HEK293 (cell line): Measurements from ENCODE around the gene MAN1C1.

Experiments used
- CTCF ChIA-PET: fragments of 350-600 bp; formaldehyde crosslinking; extraction: SDS; loops from one replicate; lab custom pipeline; 2021; ENCODE audit warnings: antibody characterized with exemption; lab: Yijun Ruan, JAX
- POLR2A ChIA-PET: fragments of 300-600 bp; formaldehyde crosslinking; extraction: SDS; loops from one replicate; lab custom pipeline; 2020; ENCODE audit warnings: antibody characterized with exemption, inconsistent platforms; lab: Yijun Ruan, JAX
- H3K27ac ChIP-seq: fragments of 200-500 bp; sonication (Bioruptor generic); 2 replicates; pipeline ENCODE4 v1.5.1; 2014; ENCODE audit warnings: low read depth, low read length, control low read depth, inconsistent platforms; ENCODE audit errors: extremely low read depth
- H3K36me3 ChIP-seq, 2 experiments: fragments of 200-500 bp in 1 of 2; sonication (Bioruptor generic) in 1 of 2; 1 replicate in 1 of 2; 2 replicates in 1 of 2; pipeline ENCODE4 v1.5.1; 2014 to 2017; ENCODE audit warnings: inconsistent platforms in 2 of 2, low read length in 2 of 2; ENCODE audit not compliant: control insufficient read depth in 2 of 2, insufficient read depth in 1 of 2
- H3K4me1 ChIP-seq: fragments of 200-500 bp; sonication (Bioruptor generic); 2 replicates; pipeline ENCODE4 v1.5.1; 2014; ENCODE audit warnings: mild to moderate bottlenecking, low read length, inconsistent platforms; ENCODE audit not compliant: control insufficient read depth, insufficient read depth
- H3K4me3 ChIP-seq: 2 replicates; pipeline ENCODE4 v1.5.1; 2011; ENCODE audit warnings: low read depth, mild to moderate bottlenecking, control low read depth, low read length, moderate library complexity
- H3K9me3 ChIP-seq: fragments of 200-500 bp; sonication (Bioruptor generic); 2 replicates; pipeline ENCODE4 v1.5.1; 2014; ENCODE audit warnings: low read depth, low read length, inconsistent platforms; ENCODE audit not compliant: control insufficient read depth, insufficient read depth
- FEZF1 ChIP-seq: fragments of 450-650 bp; formaldehyde crosslinking; IDR thresholded peaks from 2 replicates; pipeline ENCODE4 v1.5.1; 2016; ENCODE audit warnings: missing biosample characterization, missing genetic modification characterization
- GFI1B ChIP-seq: fragments of 450-650 bp; formaldehyde crosslinking; IDR thresholded peaks from 2 replicates; pipeline ENCODE4 v1.5.1; 2016; ENCODE audit warnings: missing biosample characterization, missing genetic modification characterization
- SALL2 ChIP-seq: fragments of 450-650 bp; formaldehyde crosslinking; IDR thresholded peaks from 2 replicates; pipeline ENCODE4 v1.5.0; 2017; ENCODE audit warnings: missing biosample characterization, mild to moderate bottlenecking, missing genetic modification characterization, borderline replicate concordance
- TCF7L2 ChIP-seq: IDR thresholded peaks from 2 replicates; pipeline ENCODE4 v1.6.1; 2011; ENCODE audit warnings: low read depth, mild to moderate bottlenecking, inconsistent platforms, low read length, moderate library complexity, borderline replicate concordance
- TSHZ1 ChIP-seq: fragments of 450-650 bp; formaldehyde crosslinking; IDR thresholded peaks from 2 replicates; pipeline ENCODE4 v1.5.1; 2016; ENCODE audit warnings: missing biosample characterization, missing genetic modification characterization, borderline replicate concordance
- ZBTB11 ChIP-seq: fragments of 450-650 bp; formaldehyde crosslinking; conservative IDR thresholded peaks from 2 replicates; pipeline ENCODE4 v1.5.1; 2016; ENCODE audit warnings: low read depth, missing biosample characterization, missing genetic modification characterization
- ZFHX2 ChIP-seq: fragments of 450-650 bp; formaldehyde crosslinking; conservative IDR thresholded peaks from 2 replicates; pipeline ENCODE4 v1.5.1; 2016; ENCODE audit warnings: missing biosample characterization, missing genetic modification characterization
- ZNF169 ChIP-seq: fragments of 450-650 bp; formaldehyde crosslinking; IDR thresholded peaks from 2 replicates; pipeline ENCODE4 v1.5.1; 2016; ENCODE audit warnings: missing biosample characterization, missing genetic modification characterization
- ZNF175 ChIP-seq: fragments of 450-650 bp; formaldehyde crosslinking; IDR thresholded peaks from 2 replicates; pipeline ENCODE4 v1.5.1; 2016; ENCODE audit warnings: missing biosample characterization, missing genetic modification characterization
- ZNF19 ChIP-seq: fragments of 450-650 bp; formaldehyde crosslinking; IDR thresholded peaks from 2 replicates; pipeline ENCODE4; 2016; ENCODE audit warnings: missing biosample characterization, missing genetic modification characterization, low read depth
- ZNF24 ChIP-seq: fragments of 450-650 bp; formaldehyde crosslinking; IDR thresholded peaks from 2 replicates; pipeline ENCODE4 v1.5.1; 2016; ENCODE audit warnings: missing biosample characterization, missing genetic modification characterization
- ZNF292 ChIP-seq: fragments of 450-650 bp; formaldehyde crosslinking; IDR thresholded peaks from 2 replicates; pipeline ENCODE4 v1.5.1; 2016; ENCODE audit warnings: low read depth, missing biosample characterization, missing genetic modification characterization, borderline replicate concordance
- ZNF302 ChIP-seq: fragments of 450-650 bp; formaldehyde crosslinking; IDR thresholded peaks from 2 replicates; pipeline ENCODE4 v1.5.1; 2016; ENCODE audit warnings: missing biosample characterization, missing genetic modification characterization, low read depth
- ZNF335 ChIP-seq: fragments of 450-650 bp; formaldehyde crosslinking; conservative IDR thresholded peaks from 2 replicates; pipeline ENCODE4 v1.5.1; 2016; ENCODE audit warnings: missing biosample characterization, missing genetic modification characterization
- ZNF513 ChIP-seq: fragments of 450-650 bp; IDR thresholded peaks from 2 replicates; pipeline ENCODE4 v1.5.1; 2018; ENCODE audit warnings: missing biosample characterization, missing genetic modification characterization
- ZNF548 ChIP-seq: fragments of 450-650 bp; formaldehyde crosslinking; IDR thresholded peaks from 2 replicates; pipeline ENCODE4 v1.5.1; 2016; ENCODE audit warnings: missing biosample characterization, missing genetic modification characterization
- ZNF610 ChIP-seq: fragments of 450-650 bp; formaldehyde crosslinking; IDR thresholded peaks from 2 replicates; pipeline ENCODE4 v1.5.1; 2016; ENCODE audit warnings: missing biosample characterization, missing genetic modification characterization, borderline replicate concordance
- ZNF629 ChIP-seq: fragments of 450-650 bp; formaldehyde crosslinking; IDR thresholded peaks from 2 replicates; pipeline ENCODE4 v1.5.1; 2017; ENCODE audit warnings: missing biosample characterization, missing genetic modification characterization
- ZSCAN5A ChIP-seq: fragments of 450-650 bp; formaldehyde crosslinking; IDR thresholded peaks from 2 replicates; pipeline ENCODE4 v1.5.1; 2016; ENCODE audit warnings: missing biosample characterization, missing genetic modification characterization
- TF ChIP-seq, protein P1 (sequence below): fragments of 450-650 bp; formaldehyde crosslinking; IDR thresholded peaks from 2 replicates; pipeline ENCODE4 v1.5.1; 2016; ENCODE audit warnings: missing biosample characterization, missing genetic modification characterization

Gene MAN1C1

GRCh38 chr1:25694167-25695007, 77.8 kb downstream of the MAN1C1 start (continued):
- TF ChIP-seq SALL2 (tag by site-specific recombination) = no peak
- no peak for TF ChIP-seq ZNF19 (tag by site-specific recombination)
- no peak for TF ChIP-seq ZNF302
- TF ChIP-seq ZNF629 (tag by site-specific recombination) = no peak
- TF ChIP-seq FEZF1 (tag by site-specific recombination) = peak; percentile 45; the same call in 1 of the 2 replicates
- no peak for TF ChIP-seq ZBTB11 (tag by site-specific recombination)
- TF ChIP-seq ZNF24 = no peak
- no peak for TF ChIP-seq ZNF292
- TF ChIP-seq ZSCAN5A (tag by site-specific recombination) = no peak
- TF ChIP-seq, protein P1, sequence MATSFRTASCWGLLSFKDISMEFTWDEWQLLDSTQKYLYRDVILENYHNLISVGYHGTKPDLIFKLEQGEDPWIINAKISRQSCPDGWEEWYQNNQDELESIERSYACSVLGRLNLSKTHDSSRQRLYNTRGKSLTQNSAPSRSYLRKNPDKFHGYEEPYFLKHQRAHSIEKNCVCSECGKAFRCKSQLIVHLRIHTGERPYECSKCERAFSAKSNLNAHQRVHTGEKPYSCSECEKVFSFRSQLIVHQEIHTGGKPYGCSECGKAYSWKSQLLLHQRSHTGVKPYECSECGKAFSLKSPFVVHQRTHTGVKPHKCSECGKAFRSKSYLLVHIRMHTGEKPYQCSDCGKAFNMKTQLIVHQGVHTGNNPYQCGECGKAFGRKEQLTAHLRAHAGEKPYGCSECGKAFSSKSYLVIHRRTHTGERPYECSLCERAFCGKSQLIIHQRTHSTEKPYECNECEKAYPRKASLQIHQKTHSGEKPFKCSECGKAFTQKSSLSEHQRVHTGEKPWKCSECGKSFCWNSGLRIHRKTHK = no peak
- no peak for TF ChIP-seq ZFHX2 (tag by site-specific recombination)
- TF ChIP-seq, all 188 proteins: peak for 3

GRCh38 chr1:25695090-25695770, 78.6 kb downstream of the MAN1C1 start:
- no peaks in the 10 kb centered on the region for H3K9me3 ChIP-seq
- H3K36me3 ChIP-seq = no peaks in the 10 kb centered on the region
- ChIA-PET POLR2A (interaction anchor here (1.1 kb wide), 1 partner anchor 27 kb away, joined by 3 read pairs; no protein-coding TSS in a partner anchor), CTCF (interaction anchor here (0.6 to 1.3 kb wide), 9 partner anchors 12 to 1645 kb away, joined by 3 to 5 read pairs (median 4); no protein-coding TSS in a partner anchor)
- TF ChIP-seq TCF7L2 (no peak), ZNF169 (tag by site-specific recombination) (no peak), ZSCAN5A (tag by site-specific recombination) (no peak), ZNF513 (tag by site-specific recombination) (no peak), GFI1B (tag by site-specific recombination) (no peak), ZNF610 (tag by site-specific recombination) (no peak), ZNF548 (no peak), TSHZ1 (tag by site-specific recombination) (no peak), ZNF335 (tag by site-specific recombination) (no peak), ZNF175 (tag by site-specific recombination) (no peak)
- no peaks in the 10 kb centered on the region for H3K4me1 ChIP-seq
- no peak overlapping the region for H3K27ac ChIP-seq
- no peak overlapping the region for H3K4me3 ChIP-seq
